ENCODE data around the gene TNNI3K. TPM values are rescaled to one million over a fixed set of nuclear protein-coding genes. Genes with fewer than 3 reads are reported as not detected.

TNNI3K gene
- total and polyA plus RNA-seq, 12 donors = 11.7 to 162 (median 95.6) TPM

DNA sequence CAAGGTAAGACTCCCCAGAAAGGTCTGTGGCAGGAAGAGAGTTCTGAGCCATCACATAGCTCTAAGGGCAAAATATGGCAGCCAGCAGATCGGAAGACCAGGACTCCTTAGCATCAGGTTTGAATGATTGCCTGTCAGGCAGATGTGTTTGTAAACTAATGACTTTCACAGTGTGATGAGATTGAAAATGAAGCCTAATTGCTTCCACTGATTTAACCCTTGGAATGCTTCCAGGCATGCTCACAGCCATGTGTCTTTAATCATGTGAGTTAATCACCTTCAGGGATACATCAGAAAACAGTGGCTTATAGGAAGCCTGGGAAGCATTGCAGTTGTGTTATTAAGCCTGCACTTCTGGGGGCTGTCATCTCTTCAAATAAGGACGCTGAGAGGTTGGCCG lies 194.4 kb downstream of the TNNI3K start:
- ATAC-seq (no peak), DNase-seq (no peak)
- Histone ChIP-seq H3K4me1 (peaks cover 2 to 52% (median 13%) of the 10 kb centered on the region in 9 donors), H3K27ac (peak overlapping the region in 3 of 10 donors; percentile 11 to 28 (median 18)), H3K9me3 (no peaks in the 10 kb centered on the region), H3K36me3 (no peaks in the 10 kb centered on the region), H3K4me3 (no peak overlapping the region), H3K27me3 (no peaks in the 10 kb centered on the region)
- intact Hi-C loops (cut with DNase I) = no loop called here
- TF ChIP-seq, protein P1, sequence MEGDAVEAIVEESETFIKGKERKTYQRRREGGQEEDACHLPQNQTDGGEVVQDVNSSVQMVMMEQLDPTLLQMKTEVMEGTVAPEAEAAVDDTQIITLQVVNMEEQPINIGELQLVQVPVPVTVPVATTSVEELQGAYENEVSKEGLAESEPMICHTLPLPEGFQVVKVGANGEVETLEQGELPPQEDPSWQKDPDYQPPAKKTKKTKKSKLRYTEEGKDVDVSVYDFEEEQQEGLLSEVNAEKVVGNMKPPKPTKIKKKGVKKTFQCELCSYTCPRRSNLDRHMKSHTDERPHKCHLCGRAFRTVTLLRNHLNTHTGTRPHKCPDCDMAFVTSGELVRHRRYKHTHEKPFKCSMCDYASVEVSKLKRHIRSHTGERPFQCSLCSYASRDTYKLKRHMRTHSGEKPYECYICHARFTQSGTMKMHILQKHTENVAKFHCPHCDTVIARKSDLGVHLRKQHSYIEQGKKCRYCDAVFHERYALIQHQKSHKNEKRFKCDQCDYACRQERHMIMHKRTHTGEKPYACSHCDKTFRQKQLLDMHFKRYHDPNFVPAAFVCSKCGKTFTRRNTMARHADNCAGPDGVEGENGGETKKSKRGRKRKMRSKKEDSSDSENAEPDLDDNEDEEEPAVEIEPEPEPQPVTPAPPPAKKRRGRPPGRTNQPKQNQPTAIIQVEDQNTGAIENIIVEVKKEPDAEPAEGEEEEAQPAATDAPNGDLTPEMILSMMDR (IDR thresholded peaks at IDR 0.05) = no peak
- WGBS, 2 donors = 67 to 71% methylated on average over 3 of the region's 3 CpGs

DNA sequence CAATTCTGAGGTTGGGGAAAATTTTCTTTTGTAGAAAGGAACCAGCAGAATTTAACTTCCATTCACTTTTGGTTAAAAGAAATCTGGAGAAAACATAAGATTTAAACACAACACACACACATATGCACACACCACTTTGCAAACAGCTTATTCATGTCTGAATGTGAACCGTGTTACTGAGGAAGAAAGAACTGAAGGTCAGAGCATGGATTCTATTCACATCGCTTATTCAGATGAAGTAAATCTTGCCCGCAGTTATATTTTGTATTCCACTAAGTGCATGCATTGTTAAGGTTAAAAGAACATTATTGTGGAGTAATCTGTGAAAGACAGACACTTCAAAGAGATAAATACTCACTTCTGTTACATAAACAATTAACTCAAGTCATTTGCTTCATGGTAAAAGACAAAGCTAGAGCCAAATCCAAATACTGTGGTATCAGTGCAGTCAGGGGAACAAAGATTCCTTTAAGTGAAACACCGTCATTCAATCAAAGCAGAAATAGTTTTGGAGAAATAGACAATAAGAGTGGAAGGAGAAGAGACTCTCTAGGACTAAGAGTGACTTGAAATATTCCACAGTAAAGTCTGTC lies 195.3 kb downstream of the TNNI3K start:
- no peak for DNase-seq
- Histone ChIP-seq H3K9me3 (no peaks in the 10 kb centered on the region), H3K4me3 (no peak overlapping the region), H3K36me3 (no peaks in the 10 kb centered on the region), H3K4me1 (peaks cover under 1 to 50% (median 11%) of the 10 kb centered on the region in 9 donors), H3K27ac (peak overlapping the region in 4 of 10 donors; percentile 11 to 28 (median 16)), H3K27me3 (no peaks in the 10 kb centered on the region)
- WGBS, 2 donors = 48 to 52% methylated on average over 4 of the region's 4 CpGs
- intact Hi-C loops (cut with DNase I) = no loop called here
- TF ChIP-seq, protein P1 (IDR thresholded peaks at IDR 0.05) = no peak
- ATAC-seq = no peak

DNA sequence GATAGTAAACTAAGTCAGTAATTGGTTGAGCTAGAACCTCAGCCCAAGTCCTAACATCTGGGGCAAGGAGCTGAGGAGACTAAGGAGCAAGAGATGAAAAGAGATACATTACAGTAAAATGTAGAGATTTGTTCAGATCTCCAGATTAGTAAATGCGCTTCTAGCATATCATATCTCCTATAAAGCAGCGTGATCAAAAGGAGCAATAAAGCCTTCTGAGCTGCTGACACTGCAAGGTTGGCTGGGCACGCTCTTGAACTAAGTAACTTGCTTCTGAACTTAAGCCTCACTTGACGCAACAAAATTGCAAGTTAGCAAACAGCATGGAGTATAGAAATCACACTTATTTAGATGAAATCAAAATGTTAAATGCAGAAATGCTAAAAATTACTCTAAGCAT lies 196.3 kb downstream of the TNNI3K start:
- TF ChIP-seq, protein P1 (IDR thresholded peaks at IDR 0.05) = no peak
- 79 to 84% methylated on average over 4 of the region's 4 CpGs for WGBS, 2 donors
- Histone ChIP-seq H3K27me3 (no peaks in the 10 kb centered on the region), H3K4me1 (peaks cover 0 to 39% (median 4%) of the 10 kb centered on the region in 9 donors), H3K9me3 (no peaks in the 10 kb centered on the region), H3K4me3 (no peak overlapping the region), H3K27ac (no peak overlapping the region), H3K36me3 (no peaks in the 10 kb centered on the region)
- no peak for DNase-seq
- ATAC-seq = no peak
- intact Hi-C loops (cut with DNase I) = no loop called here

DNA sequence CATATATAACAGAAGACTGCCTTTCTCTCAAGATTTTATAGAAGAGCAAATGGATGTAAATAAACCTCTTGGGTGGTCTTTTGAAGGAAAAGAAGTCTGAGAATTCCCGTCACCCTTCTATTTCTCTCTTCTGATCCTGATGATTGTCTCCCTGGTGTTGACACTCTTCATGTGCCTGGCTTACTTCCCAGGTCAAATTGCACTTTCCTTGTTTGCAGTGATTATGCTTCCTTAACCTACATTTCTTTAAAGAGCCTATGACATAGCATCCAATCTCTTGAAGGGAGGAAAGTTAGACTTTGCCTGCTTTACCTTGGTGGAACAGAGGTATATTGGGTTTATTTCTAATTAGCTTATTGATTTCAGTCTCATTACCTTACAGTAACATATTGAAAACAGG lies 197.1 kb downstream of the TNNI3K start:
- Histone ChIP-seq H3K27ac (no peak overlapping the region), H3K4me3 (no peak overlapping the region), H3K27me3 (no peaks in the 10 kb centered on the region), H3K36me3 (no peaks in the 10 kb centered on the region), H3K9me3 (no peaks in the 10 kb centered on the region), H3K4me1 (peaks cover 0 to 40% (median 2%) of the 10 kb centered on the region in 9 donors)
- no peak for DNase-seq
- intact Hi-C loops (cut with DNase I) = no loop called here
- WGBS, 2 donors = 0 to 20% methylated on average over 1 of the region's 1 CpG
- ATAC-seq = no peak
- TF ChIP-seq, protein P1 (IDR thresholded peaks at IDR 0.05) = no peak

Measured in heart right ventricle (tissue), 16 donors.